GM18868 (cell line): ENCODE results near the gene CHST11.
A peak's percentile ranks its signal among the peaks of the same experiment; 100 is the strongest.

Experiments used
- ATAC-seq: cut with Tn5 transposase; IDR thresholded peaks from one replicate; pipeline ENCODE4 v1.9.1; 2021; ENCODE audit warnings: mild to moderate bottlenecking, moderate library complexity; ENCODE audit not compliant: unreplicated experiment

CHST11 gene

DNA sequence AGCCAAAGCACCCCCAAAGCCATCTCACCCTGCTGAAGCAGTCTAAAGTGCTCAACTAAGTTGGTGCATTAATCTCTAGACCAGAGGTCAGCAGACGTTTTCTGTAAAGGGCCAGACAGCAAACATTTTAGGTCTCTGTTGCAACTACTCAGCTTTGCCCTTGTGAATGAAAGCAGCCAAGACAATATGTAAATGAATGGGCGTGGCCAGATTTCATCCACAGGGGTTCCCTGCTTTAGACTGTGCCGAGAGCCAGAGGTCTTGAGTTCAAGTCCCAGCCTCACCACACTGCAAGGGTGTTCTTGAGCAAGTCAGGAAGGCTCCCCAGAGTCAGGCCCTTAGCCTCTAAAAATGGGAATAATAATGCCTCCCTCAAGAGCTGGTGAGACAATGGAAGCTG, 166.2 kb downstream of the CHST11 start:
- no peak for ATAC-seq

DNA sequence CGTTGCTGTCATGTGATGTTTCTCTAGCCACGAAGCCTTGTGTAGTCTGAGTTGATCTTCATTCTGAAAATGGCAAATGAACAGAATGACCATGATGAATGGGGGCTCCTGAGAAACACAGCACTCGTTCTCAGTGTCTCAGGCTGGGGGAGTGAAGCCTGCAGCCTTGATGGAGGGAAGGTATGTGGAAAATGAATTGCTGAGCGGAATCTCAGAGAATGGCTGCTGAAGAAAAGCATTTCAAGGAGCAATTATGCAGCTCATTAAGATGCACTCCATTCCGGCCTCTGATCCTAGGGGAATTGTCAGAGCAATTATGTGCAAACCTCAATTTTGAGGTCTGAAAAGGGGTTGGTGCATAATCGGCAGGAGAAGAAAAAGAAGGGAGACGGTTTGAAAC, 167.1 kb downstream of the CHST11 start:
- ATAC-seq: no peak

DNA sequence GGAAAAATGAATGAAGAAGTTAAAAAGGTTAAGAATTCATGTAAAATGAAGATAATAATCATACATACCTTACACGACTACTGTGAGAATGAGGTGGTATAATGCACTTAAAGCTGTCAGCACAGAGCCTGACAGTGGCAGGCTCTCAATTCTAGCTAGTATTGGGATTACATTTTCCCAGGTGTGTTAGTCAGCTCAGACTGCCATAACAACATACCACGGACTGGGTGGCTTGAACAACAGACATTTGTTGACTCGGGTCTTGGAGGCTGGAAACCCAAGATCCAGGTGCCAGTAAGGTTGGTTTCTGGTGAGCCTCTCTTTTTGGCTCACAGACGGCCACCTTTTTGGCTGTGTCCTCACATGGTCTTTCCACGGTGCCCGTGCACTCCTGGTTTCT, 167.8 kb downstream of the CHST11 start:
- ATAC-seq: no peak

DNA sequence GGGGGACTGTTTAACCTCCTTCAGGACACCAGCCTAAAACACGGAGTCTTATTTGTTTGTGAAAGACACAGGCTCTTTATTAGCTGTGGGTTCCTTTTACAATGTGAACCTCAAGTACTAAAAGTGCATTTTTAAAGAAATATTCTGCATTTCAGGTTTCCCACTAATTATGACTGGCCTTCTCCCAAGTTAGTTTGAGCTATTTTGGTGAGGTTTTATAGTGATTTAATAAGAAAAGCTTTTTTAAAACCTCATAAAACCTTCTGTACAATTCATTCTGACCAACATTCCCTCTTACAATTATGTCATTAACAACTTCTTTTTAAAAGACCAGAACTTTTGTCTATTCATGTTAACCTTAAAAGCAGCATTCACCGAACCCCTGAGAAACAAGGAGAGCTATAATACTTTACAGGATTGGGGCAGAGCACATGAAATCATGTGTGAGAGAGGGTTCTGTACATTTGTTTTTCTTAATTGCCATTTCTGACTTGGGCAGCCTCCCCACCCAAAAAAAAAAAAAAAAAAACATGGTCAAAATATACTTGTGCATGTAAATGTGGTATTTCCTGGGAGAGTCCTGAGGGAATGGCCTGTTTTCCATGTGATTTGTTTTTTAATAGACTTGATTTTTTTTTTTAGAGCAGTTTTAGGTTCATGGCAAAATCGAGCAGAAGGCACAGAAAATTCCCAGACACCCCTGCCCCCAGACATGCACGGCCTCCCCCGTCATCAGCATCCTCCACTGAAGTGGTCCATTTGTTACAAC, 169.5 kb downstream of the CHST11 start:
- ATAC-seq: no peak

DNA sequence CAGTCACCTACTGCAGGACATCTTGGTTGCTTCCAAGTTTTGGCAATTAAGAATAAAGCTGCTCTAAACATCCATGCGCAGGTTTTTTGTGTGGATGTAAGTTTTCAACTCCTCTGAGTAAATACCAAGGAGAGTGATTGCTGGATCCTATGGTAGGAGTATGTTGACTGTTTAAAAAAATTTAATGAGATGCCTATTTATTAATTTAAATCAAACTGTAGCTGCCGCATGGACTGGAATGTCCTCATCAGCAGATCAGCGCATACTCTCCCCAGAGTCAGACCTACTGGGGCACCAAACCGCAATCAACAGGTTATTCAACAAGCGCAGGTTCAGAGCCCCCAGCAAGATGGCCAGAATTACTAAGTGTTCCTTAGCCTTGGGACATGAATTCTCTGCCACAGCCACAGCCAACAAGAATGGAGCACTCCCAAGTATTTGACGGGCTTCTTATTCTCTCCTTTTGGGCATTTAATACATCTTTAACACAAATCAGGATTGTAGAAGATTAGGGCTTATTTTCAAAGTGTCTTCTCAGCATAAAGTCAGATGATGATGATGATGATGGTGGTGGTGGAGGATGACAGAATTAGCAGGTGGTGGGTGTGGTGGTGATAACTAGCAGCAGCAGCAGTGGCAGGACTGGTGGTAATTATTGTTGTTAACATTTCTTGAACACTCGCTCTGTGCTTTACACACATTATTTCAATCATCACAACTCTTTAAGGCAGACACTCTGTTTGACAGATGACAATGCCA, 170.7 kb downstream of the CHST11 start:
- ATAC-seq: no peak

DNA sequence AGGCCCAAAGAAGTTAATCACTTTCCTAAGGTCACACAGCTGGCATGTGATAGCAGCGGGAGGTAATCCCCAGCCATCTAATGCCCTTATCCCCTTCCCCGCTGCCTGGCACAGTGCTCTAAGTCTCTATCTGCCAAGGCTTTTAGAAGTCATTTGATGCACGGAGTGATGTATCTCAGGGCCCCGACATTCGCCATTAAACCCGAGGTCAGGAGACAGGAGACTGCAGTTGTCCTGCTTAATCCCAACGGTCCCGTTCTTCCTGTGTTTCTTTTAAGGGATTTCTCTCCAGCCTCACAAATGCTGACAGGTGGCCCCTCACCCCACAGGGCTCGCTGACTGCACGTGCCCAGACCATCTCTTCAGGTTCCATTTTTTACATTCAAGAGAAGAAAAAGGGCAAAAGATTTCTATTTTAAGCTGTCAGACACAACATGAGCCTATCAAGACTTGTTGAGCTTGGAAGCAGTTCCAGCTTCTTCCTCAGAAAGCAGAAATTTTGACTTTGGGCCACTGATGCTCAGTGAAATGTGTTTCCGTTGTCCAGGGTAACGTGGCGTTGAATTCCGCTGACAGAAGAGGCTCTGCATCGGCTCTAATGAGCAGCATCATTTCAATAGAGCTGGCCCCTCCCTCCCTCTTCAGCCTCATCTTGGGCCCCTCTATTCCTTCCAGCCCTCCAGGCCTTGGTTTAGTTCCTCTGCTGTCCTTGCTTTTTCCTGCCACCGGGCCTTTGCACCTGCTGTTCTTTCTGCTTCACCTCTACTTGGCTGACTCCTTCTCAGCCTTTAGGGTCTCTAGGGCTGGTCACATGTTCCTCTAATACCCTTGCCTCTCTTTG, 171.5 kb downstream of the CHST11 start:
- ATAC-seq: no peak

DNA sequence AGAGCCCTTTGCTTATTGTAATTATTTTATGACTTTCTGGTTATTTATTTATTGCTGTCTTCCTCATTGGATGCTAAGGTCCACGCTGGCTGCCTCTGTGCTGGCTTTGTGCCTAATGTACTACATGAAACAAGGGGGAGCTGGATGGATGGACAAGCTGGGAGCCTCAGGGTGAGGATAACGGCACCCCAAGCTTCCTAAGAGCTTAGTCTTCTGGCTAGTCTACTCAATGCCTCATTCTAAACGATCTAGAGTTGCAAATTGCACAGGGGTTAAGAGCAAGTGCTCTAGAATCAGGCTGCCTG, 172.0 kb downstream of the CHST11 start:
- no peak for ATAC-seq

DNA sequence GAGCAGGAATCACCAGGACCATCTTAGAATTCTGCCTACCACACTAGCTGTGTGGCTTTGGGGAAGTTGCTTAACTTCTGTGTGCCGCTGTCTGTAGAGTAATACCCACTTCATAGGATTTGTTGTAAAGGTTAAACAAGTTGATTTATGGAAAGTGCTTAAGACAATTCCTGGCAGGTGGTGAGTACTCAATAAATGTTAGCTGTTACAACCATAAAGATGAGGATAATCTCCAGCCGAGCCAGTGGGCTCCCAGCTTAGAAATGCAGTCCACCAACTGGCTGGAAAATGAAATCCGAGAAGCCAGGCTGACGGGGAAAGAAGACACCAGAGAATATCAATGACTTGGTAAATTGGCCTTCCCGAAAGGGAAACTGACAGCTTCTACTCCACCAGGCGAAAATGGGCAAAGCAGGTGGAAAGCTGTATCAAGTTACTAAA, 173.5 kb downstream of the CHST11 start:
- no peak for ATAC-seq

DNA sequence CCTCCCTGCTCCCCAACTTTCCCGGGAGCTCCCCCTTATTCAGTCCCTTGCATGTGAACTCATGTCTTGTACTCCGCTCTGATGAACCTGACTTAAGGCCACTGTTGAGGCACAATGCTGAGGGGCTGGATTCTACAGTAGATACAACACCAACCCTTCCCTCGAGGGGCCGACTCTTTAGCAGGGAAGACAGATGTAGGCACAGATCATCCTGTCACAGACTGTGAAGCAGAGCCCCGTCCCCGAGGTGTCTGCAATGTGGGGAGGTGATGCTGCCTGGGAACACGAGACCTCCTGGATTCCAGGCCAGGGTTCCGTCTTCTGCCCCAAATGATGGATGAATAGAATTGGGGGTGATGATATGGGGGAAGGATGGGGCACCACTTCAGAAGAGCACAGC, 175.1 kb downstream of the CHST11 start:
- no peak for ATAC-seq

DNA sequence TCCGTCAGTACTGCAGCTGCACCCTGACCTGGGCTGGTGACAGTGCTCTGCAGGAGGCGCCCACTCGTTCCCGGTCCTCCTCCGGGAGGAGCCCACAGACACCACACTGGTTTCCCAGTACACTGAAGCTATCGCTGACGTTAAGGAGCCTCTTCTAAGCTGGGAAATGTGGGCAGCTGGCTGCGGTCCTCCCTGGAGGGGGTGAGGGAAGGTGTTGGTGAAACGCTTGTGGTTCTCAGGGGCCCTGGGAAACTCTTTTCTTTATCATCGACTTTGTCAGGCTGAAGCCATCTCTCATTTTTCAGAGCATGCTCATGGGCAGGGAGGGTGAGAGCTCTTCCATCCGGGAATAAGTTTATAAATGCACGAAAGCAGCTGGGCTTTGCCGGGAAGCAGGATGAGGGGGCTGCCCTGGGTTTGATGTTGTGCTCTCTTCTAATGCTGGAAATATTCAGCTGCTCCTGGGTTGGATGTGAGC, 176.0 kb downstream of the CHST11 start:
- no peak for ATAC-seq

DNA sequence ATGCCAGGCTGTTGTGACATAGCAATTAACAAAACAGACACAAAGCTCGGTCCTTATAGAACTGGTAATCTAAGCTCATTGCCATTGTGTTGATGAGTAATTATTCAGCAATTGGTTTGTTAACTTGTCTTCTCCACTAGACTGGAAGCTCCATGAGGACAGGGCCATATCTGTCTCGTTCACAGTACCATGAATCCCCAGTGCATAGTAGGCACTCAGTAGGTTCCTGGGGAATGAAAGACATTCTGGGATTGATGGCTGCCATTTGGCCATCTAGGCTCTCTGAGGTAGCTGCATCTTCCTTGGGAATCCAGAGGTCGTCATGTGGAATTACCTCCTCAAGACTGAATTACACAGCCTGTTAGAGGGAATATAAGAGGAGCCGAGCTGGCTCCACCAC, 177.3 kb downstream of the CHST11 start:
- no peak for ATAC-seq

DNA sequence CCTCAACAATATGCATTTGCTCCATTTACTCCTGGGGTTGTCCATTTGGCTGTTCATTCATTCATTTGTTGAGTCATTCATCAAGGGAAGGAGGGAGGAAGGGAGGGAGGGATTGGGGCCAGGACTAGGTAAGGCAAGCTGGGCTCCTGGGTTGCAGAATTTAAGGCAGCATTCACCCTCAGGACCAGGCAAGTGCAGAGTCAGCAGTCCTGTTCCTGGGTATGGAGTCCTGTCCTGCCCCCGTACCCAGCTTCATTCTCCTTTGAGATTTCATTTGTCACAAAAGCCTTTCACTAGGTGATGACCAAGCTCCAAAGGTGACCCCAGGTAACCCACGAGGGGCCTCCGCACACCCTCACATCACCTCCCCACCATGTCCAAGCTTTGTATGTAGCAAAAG, 178.1 kb downstream of the CHST11 start:
- no peak for ATAC-seq

DNA sequence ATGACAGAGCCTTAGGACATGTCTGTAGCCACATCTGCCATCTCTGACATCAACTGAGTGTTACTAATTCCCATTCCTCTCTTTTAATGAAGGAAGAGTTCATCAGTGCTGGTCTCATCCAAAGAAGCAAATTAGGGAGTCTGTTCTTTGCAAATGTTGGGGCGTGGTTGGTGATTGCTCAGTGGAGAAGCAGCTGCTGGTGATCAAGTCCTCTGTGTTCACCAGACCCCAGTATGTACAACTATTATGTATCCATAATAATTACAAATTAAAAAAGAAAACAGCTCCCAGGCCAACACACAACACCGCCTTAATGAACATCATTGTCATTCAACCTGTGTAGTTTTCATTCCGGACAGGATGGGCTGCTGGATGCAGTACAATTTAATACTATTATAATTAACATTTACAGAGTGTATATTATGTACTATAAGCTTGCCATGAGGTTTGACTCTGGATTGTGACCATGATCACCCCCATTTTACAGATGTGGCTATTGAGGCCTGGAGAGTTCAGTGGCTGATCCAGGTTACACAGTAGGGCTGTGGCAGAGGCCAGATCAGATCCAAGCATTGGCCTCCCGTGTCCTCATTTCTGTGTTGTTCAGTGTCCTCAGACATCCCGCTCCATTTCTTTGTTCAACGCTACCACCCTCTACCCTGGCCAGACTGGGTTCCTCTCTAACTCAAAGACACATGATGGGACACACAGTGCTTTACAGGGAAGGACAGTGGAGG, 179.0 kb downstream of the CHST11 start:
- ATAC-seq: no peak

DNA sequence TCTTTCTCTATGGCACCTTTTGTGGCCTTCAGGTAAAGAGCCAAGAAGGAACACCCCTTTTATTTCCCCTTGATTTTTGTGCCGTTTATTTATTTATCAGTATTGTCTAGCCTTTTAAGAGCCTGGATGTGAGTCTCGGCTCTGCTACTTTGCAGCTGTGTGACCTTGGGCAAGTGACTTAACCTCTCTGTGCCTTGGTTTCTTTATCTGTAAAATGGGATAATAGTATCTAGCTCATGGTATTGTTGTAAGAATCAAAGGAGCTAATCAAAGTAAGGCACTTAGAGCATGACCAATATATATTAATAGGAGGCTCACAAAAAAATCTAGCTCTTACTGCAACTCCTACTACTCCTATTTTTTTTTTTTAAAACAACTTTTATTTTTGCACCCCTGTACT, 179.7 kb downstream of the CHST11 start:
- no peak for ATAC-seq

DNA sequence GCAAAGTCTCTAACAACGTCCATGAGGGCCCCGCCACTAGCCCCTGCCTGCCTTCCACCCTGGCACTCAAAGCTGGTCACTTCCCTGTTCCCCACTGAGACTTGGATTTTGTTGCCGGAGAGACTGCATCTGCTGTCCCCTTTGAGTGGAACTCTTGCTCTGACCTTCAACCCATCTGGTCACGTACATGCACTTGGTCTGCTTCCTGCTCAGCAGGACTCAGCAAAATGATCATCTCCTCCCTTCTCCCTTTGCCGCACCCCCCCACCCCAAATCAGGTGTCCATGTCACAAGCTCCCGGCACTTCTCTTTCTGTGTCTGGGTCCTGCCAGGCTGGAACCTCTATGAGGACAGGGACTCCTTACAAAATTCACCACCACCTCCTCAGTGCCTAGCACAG, 180.9 kb downstream of the CHST11 start:
- no peak for ATAC-seq

DNA sequence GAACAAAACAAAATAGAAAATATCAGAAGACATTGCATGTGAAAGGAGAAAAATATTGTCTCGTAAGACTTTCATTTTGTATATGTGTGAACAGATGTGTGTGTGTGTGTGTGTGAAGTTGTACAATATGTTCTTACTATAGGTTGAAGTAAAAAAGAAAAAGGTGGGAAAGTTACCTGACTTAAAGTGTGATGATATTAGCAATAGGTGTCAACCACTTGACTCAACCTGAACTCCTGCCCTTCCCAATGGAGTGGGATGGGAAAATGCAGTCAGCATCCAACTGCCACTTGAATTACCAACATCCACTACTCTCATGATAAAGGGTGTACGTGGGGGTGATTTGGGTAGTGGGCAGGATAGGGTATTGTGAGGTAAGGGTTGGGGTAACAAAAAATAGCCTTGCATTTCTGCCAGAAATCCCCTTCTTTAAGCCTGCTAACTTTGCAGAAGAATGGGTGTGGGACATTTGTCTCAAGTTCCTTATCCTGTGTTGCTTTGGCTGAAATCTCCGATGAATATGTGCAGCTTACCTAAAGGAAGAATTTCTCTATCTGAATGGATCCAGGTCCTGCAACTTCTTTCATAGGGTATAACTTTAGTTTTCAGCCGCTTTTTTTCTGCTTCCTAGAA, 181.6 kb downstream of the CHST11 start:
- no peak for ATAC-seq

DNA sequence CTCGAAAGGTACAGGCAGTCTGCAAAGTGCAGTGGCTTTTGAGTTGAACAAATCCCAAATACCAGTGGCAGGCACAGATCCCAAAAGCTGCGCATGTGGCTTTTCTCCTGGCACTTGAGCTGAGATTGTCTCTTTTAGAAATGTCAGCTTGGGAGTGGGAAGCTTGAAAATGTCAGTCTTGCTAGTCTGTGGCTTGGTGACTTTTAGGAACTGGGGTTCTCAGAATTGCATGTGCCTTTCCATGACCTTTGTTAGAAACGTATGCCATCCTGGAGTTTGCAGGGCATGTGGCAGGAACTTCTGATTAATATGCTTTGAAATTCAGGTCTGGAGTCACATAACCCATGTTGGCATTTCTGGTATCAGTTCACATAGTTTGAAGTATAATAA, 182.1 kb downstream of the CHST11 start:
- ATAC-seq: no peak

DNA sequence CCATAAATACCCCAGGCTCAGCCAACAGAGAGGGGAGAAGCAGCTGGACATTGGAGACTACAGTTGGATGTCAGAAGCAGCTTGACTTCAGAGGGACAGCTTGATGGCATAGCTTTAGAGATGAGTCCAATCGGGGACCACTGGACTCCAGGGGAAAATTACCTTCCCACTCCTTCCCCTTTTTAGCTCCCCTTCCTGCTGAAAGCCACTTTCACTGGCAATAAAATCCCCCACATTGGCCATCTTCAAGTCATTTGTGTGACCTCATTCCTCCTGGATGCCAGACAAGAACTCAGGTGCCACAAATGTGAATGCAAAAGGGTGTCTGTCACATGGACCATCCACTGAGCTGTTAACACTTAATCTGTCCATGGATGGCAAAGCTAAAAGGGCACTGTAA, 184.2 kb downstream of the CHST11 start:
- ATAC-seq: no peak

DNA sequence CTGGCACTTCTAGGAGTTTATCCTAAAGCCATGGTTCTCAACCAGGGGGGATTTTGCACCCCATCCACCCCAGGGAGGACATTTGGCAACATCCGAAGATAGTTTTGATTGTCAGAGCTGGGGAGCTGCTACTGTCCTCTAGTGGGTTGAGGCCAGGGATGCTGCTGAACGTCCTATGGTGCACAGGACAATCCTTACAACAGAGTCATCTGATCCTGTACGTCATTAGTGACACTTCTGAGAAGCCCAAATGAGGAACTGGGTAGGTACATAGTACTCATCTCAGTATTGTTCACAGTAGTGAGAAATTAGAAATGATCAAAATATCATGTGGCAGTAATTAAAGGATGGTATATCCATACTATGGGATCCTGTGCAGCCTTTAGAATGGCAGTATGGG, 185.1 kb downstream of the CHST11 start:
- peak; percentile 94 for ATAC-seq

DNA sequence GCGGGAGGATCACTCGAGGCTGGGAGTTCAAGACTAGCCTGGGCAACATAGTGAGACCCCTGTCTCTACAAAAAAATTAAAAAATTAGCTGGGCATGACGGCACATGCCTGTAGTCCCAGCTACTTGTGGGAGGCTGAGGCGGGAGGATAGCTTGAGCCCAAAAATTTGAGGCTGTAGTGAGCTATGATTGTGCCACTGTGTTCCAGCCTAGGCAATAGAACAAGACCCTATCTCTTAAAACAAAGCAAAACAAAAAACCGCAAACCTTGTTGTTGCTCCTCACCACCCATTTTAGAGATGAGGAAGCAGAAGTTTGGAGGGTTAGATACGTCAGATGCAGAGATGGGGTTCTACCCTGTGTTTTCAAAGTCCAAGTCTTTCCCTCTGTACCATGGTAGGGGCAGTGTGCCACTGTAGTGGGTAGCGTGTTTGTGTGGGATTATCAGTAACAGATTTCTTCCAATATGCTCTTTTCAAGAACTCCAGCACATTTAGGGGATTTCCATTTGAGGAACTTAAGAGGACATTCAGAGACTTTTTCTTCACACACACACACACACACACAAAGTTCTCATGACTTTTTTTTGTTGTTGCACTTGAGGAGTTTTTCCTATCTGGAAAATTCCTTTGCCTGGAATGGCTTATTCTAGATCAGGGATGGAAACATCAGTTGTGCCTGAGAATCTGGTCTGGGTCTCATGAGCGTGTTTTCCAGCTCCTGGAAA, 186.5 kb downstream of the CHST11 start:
- ATAC-seq: no peak
